Measurements from ENCODE around the gene LGR6. TPM values are rescaled to one million over a fixed set of nuclear protein-coding genes. Genes with fewer than 3 reads are reported as not detected.
"Not testable (repeated sequence)": the region's sequence is repeated elsewhere in the genome, so short reads cannot be mapped to it uniquely, and the experiment has no call there.

The LGR6 gene
- total RNA-seq, 1 donor from 2014 or later = 26.0 TPM

DNA sequence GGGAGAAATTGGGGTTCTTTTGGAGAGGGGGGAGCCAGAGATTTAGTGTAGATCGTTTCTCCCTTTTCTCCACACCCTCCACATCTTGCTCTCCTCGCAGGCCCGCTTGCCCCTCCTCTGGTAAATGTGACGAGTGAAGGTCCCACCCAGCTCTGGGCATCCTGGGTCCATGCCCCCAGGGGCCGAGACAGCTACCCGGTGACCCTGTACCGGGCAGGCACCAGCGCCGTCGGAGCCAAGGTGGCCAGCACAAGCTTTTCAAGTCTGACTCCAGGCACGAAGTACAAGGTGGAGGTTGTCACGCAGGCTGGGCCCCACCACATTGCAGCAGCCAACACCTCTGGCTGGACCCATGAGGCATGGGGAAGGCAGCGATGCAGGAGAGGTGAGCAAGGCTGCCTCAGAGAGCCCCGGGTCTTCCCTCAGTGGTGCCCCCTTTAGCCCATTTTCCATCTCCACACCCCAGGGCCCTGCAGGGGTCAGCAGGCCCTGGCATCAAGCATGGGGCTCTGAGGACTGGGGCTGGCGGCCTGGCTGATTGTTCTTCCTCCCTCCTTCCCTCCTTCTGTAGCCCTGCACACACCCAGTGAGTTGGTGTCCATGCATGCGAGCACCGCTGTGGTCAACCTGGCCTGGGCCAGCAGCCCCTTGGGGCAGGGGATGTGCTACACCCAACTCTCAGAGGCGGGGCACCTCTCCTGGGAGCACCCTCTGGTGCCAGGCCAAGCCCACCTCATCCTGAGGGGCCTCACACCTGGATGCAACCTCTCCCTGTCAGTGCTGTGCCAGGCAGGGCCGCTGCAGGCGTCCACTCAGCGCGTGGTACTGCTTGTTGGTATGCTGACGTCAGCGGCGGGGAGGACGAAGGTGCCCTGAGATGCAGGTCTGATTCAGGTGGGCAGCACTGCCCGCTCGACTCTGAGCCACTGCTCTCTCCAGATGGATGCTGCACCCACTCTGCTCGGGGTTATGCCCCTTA is 16.4 kb upstream of the LGR6 start:
- Histone ChIP-seq H3K4me3 (no peak overlapping the region), H3K27ac (no peak overlapping the region), H3K4me1 (no peaks in the 10 kb centered on the region), H3K36me3 (no peaks in the 10 kb centered on the region), H3K27me3 (no peaks in the 10 kb centered on the region), H3K9me3 (no peaks in the 10 kb centered on the region)
- no peak for DNase-seq (ENCODE audit: low spot score in 2 of 2)
- intact Hi-C loops (cut with DNase I) = no loop called here
- TF ChIP-seq, protein P1, sequence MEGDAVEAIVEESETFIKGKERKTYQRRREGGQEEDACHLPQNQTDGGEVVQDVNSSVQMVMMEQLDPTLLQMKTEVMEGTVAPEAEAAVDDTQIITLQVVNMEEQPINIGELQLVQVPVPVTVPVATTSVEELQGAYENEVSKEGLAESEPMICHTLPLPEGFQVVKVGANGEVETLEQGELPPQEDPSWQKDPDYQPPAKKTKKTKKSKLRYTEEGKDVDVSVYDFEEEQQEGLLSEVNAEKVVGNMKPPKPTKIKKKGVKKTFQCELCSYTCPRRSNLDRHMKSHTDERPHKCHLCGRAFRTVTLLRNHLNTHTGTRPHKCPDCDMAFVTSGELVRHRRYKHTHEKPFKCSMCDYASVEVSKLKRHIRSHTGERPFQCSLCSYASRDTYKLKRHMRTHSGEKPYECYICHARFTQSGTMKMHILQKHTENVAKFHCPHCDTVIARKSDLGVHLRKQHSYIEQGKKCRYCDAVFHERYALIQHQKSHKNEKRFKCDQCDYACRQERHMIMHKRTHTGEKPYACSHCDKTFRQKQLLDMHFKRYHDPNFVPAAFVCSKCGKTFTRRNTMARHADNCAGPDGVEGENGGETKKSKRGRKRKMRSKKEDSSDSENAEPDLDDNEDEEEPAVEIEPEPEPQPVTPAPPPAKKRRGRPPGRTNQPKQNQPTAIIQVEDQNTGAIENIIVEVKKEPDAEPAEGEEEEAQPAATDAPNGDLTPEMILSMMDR (IDR thresholded peaks at IDR 0.05) = no peak

DNA sequence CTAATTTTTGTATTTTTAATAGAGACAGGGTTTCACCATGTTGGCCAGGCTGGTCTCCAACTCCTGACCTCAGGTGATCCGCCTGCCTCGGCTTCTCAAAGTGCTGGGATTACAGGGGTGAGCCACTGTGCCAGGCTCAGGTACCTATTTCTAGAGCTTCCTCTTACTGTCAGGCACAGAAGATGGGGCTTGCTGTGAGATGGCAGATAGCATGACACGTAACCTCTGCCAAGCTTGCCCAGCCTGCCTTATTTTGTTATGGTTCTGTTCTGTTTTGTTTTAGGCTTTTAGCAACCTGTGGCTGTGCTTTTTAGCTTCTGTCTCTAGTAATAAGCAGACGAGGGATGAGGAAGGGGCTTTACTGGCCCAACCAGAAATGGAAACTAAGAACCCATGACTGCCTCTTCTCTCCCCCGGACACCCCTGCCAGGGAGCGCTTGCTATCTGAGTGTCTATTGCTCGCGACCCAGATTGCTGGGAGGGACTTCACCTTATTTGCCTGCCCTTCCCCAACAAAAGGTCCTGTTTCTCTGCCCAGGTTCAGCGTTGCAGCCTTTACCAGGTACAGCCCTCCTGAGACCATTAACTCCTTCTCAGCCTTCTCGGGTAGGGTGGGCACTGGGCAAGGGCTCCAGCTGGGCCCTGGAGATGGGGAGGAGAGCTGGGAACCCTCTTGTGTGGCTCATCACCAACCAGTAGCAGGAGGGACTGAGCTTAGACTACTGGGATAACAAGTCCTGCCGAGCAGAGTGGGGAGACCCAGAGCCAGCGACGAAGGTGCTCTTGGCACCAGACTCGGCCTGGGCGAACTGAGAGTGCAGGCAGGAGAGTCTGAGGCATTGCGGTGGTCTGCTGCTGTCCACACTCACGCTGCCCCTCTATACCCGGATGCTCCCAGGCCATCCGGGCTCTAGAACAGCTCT is 13.5 kb upstream of the LGR6 start:
- H3K36me3 ChIP-seq = no peaks in the 10 kb centered on the region
- DNase-seq (ENCODE audit: low spot score in 2 of 2) = no peak
- TF ChIP-seq, protein P1 (IDR thresholded peaks at IDR 0.05) = no peak
- H3K27me3 ChIP-seq = no peaks in the 10 kb centered on the region
- no peak overlapping the region for H3K27ac ChIP-seq
- peaks cover 0 to 4% of the 10 kb centered on the region in 2 donors for H3K4me1 ChIP-seq
- H3K9me3 ChIP-seq = no peaks in the 10 kb centered on the region
- intact Hi-C loops (cut with DNase I) = no loop called here
- no peak overlapping the region for H3K4me3 ChIP-seq

DNA sequence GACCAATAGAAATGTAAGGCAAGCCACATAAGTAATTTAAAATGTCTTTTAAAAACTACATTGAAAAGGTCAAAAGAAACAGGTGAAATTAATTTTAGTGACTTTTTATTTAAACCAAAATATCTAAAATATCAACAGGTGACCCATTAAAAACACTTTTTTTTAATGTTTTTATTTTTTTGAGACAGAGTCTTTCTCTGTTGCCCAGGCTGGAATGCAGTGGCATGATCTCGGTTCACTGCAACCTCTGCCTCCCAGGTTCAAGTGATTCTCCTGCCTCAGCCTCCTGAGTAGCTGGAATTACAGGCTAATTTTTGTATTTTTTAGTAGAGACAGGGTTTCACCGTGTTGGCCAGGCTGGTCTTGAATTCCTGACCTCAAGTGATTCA is 12.9 kb upstream of the LGR6 start:
- H3K27me3 ChIP-seq; H3K9me3 ChIP-seq; intact Hi-C loops (cut with DNase I); H3K4me1 ChIP-seq; H3K36me3 ChIP-seq; H3K27ac ChIP-seq; H3K4me3 ChIP-seq; DNase-seq (ENCODE audit: low spot score in 2 of 2): not testable (repeated sequence)

DNA sequence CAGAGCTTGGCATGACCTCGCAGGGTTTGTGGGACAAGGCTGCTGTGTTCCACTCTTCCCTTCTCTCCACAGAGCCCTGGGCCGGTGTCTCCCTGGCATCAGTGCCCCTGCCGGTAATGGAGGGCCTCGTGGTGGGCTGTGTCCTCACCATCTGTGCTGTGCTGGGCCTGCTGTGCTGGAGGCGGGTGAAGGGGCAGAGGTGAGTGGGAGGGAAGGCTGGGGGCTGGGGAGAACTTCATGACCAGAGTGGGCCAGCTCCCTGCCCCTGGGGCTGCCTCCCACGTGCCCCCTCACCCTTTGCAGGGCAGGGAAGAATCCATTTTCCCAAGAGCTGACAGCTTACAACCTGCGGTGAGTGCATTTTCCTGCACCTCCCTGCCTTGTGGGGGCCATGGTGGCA is 12.0 kb upstream of the LGR6 start:
- no peak overlapping the region for H3K4me3 ChIP-seq
- TF ChIP-seq, protein P1 (IDR thresholded peaks at IDR 0.05) = no peak
- H3K9me3 ChIP-seq = no peaks in the 10 kb centered on the region
- intact Hi-C loops (cut with DNase I) = no loop called here
- peaks cover 0 to 6% of the 10 kb centered on the region in 2 donors for H3K4me1 ChIP-seq
- H3K27ac ChIP-seq = no peak overlapping the region
- DNase-seq (ENCODE audit: low spot score in 2 of 2) = no peak
- no peaks in the 10 kb centered on the region for H3K27me3 ChIP-seq
- no peaks in the 10 kb centered on the region for H3K36me3 ChIP-seq

DNA sequence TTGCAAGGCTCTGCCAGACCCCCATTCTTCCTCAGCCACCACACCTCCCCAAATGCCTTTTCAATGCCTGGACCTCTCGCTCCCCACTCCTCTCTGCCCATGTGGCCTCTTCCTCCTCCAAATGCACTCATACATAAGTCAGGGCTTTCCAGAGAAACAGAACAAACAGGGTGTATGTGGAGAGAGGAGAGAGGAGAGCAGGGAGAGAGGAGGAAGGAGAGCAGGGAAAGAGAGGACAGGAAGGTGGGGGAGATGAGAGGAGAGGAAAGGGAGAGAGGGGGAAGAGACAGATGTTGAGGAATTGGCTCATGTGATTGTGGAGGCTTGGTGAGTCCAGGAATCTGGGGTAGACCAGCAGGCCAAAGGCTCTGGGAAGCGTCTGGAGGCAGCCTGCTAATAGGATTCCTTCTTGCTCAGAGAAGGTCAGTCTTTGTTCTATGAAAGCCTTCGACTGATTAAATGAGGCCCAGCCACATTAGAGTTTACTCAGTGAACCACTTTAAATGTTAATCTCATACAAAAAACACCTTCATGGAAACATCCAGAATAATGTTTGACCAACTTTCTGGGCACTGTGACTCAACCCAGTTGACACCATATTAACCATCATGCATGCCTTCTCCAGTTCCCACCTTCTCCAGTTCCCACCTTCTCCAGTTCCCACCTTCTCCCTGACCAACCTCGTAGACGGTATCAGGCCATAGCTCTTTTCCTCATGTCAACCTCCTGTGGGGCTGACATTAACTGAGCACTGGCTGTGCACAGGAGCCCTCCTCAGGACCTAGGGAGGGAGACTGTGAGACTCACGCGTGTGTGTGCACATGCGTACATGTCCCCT is 11.3 kb upstream of the LGR6 start:
- intact Hi-C loops (cut with DNase I) = no loop called here
- DNase-seq (ENCODE audit: low spot score in 2 of 2) = no peak
- no peaks in the 10 kb centered on the region for H3K36me3 ChIP-seq
- H3K4me1 ChIP-seq = peaks cover 0 to 6% of the 10 kb centered on the region in 2 donors
- H3K9me3 ChIP-seq = no peaks in the 10 kb centered on the region
- H3K27me3 ChIP-seq = no peaks in the 10 kb centered on the region
- no peak overlapping the region for H3K27ac ChIP-seq
- H3K4me3 ChIP-seq = no peak overlapping the region
- TF ChIP-seq, protein P1 (IDR thresholded peaks at IDR 0.05) = no peak
